Myometrial cell (primary cell): ENCODE results near the gene TNPO3. TPM values are rescaled to one million over a fixed set of nuclear protein-coding genes. Genes with fewer than 3 reads are reported as not detected.

Experiments
- total RNA-seq: library from RNA; depleted of rRNA; stranded (reverse); fragments of >200 nt; gene quantifications from 2 replicates; pipeline ENCODE4 v1.2.3, GENCODE V29; 2015

TNPO3 gene
- 45.6 and 47.7 TPM in 2 replicates for total RNA-seq

DNA sequence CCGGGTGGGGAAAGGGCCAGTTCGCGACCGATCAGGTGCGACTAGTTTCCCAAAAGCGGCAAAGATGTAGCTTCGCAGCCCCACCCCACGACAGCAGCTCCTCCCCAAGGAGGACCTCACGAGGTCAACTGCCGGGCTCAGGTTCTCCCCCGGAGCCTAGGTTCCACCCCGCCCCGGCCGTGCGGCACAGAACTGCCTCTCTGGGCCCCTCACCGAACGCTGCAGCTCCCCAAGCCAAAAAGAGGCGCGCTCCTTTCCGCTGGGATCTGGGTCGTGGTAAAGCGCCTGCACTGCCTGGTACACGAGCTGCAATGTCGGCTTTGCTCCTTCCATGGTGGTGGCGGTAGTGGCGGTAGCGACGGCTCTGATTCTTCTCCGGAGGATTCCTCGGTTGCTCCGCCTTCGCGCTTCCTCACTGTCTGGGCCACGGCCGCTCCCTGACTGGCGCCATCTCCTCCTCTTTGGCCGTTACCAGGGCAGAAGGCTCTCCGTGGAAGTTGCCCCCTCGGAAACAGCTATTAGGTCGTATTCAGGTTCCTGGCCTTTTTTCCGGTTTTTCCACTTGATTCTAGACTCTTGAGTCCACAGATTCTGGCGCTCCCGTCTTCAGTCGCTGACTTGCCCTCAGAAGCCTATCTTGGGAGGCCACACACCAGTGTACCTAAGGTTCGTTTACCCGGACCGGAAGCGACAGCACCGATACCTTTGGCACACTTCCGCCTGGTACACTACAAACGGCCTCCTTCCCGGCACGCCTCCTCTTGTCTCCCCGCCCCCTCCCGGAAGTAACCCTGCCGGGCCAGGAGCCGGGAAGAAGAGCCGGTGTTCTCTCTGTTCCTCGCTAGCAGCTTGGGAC, at the start of gene TNPO3:
Gene TNPO3, minus strand, starts transcription at position 674 of the 856 bp plus-strand sequence. Its CDS starts 341 bp downstream, at position 333.

GRCh38 chr7:128937647-128938543, 117.0 kb downstream of the TNPO3 start, which contains the start of gene IRF5:
Gene IRF5, plus strand, starts transcription at chr7:128937927. Its CDS starts 4,155 bp downstream, at chr7:128942082.

DNA sequence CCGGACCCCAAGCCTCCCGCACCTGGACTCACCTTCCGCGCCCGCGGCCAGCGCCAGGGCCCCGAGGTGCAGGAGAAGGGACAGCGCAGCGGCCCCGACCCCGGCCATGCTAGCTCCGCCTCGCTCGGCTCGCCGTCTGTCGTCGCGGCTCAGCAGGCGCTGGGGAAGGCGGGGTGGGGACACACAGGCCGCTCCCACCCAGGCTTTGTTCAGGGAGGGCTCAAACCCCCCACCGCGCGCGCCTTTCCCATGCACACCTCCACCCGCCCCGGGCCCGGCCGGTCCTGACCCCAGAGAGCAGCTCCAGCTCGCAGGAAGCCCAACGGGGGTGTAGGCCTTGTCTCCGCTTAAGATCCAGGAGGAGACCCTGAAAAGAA, 144.4 kb downstream of the TNPO3 start, which contains the start of gene KCP:
Gene KCP, minus strand, starts transcription at position 141 of the 377 bp plus-strand sequence. Its CDS starts 33 bp downstream, at position 108.

Other genes starting within 250 kb of the TNPO3 start
- gene FLNC, start 224.7 kb downstream of the TNPO3 start, total RNA-seq, result 263 and 274 TPM in 2 replicates
- gene ATP6V1F, start 192.3 kb downstream of the TNPO3 start, total RNA-seq, result 108 and 129 TPM in 2 replicates
- not detected in 2 replicates for gene KCP, start 144.4 kb downstream of the TNPO3 start, total RNA-seq
- 0.18 TPM in 1 of 2 replicates, not detected in the other for gene IRF5, start 117.2 kb downstream of the TNPO3 start, total RNA-seq
- gene TSPAN33, start 89.6 kb upstream of the TNPO3 start, total RNA-seq, result 1.2 and 2.6 TPM in 2 replicates
- 9.5 and 9.7 TPM in 2 replicates for gene SMO, start 133.5 kb upstream of the TNPO3 start, total RNA-seq
- 4.4 and 5.5 TPM in 2 replicates for gene AHCYL2, start 169.9 kb upstream of the TNPO3 start, total RNA-seq